GM12874 (cell line): ENCODE data around the gene SLC22A23.

ENCODE experiments used
- CTCF ChIP-seq: IDR thresholded peaks from 2 replicates; pipeline ENCODE4 v1.5.1; 2011; ENCODE audit warnings: low read depth, mild to moderate bottlenecking, control low read depth, low read length, moderate library complexity; ENCODE audit not compliant: insufficient read depth

Gene SLC22A23

GRCh38 chr6:3273707-3274521 is 182.9 kb downstream of the SLC22A23 start:
- no peak for TF ChIP-seq CTCF

GRCh38 chr6:3272911-3273547 is 183.8 kb downstream of the SLC22A23 start:
- no peak for TF ChIP-seq CTCF

GRCh38 chr6:3271756-3272155 is 185.1 kb downstream of the SLC22A23 start:
- no peak for TF ChIP-seq CTCF

- no peak for TF ChIP-seq CTCF
Measured at GRCh38 chr6:3270258-3270657, 186.6 kb downstream of the SLC22A23 start.

- no peak for TF ChIP-seq CTCF
Measured at GRCh38 chr6:3269281-3269975, 187.4 kb downstream of the SLC22A23 start.

- TF ChIP-seq CTCF = no peak
Measured at GRCh38 chr6:3268680-3269079, 188.2 kb downstream of the SLC22A23 start.

- TF ChIP-seq CTCF = no peak
Measured at GRCh38 chr6:3267162-3267561, 189.7 kb downstream of the SLC22A23 start.
